SW 1271 (cell line): ENCODE measurements around the gene ATAD3A.
"Not testable (repeated sequence)": the region's sequence is repeated elsewhere in the genome, so short reads cannot be mapped to it uniquely, and the experiment has no call there.

Experiments used
- DNase-seq, 2 experiments: peaks; one replicate each; lab custom pipeline; 2025; lab: John Stamatoyannopoulos, UW

ATAD3A gene

DNA sequence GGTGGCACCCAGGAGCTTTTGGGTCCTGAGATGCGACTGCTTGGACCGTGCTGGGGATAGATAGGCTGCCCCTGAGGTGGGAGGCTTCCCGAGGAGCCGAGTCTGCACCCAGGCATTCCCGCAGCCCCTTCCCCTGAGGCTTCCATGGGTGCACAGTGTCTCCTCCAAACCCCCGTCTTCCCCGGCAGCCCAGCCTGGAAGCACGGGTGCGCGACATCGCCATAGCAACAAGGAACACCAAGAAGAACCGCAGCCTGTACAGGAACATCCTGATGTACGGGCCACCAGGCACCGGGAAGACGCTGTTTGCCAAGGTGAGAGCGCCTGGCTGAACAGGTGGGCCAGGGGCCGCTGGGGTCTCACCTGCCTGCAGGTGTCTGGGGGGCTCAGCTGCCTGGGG, 11.7 kb downstream of the ATAD3A start:
- DNase-seq: not testable (repeated sequence)

DNA sequence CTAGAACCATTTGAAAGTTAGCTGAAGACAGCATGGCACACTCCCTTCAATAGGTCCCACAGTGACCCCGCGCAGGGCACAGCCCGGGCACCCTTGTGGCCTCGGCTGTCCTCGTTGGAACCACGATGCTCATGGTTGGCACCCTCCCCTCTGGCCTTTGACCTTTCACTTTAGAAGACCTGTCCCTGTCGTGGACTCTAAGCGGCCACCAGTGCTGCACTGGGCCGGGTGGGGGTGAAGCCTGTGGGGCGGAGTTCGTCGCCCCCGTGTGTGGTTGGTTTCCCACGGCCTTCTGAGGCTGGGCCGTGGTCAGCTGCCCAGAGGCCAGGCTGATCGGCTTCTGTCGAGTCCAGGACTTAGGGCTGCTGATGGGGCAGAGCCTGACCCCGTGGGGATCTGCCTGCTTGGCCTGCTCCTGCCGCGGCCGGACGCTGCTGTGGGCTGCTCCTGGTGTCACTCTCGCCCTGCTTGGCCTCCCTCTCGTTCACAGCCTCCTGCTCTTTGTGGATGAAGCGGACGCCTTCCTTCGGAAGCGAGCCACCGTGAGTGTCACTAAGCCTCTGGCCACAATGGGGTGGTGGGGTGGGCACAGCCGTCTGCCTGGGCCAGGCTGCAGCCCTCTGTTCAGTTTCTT, 12.9 kb downstream of the ATAD3A start:
- not testable (repeated sequence) for DNase-seq

DNA sequence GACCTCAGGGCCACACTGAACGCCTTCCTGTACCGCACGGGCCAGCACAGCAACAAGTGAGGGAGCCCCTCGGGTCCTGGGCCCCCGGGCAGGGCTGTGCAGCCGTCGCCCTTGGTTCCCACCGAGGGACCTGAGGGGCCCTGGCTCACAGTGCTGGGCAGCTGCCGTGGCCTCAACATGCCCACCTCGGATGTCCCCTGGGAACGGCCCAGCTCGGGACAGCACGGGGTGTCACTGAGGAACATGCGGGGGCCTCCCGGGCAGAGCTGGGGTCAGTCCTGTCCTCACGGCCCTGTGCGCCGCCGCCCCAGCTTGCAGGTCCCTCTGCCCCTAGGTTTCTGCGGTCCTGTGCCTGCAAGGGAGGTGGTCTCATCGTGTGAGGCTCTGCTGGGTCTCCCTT, 14.5 kb downstream of the ATAD3A start:
- DNase-seq: not testable (repeated sequence)

DNA sequence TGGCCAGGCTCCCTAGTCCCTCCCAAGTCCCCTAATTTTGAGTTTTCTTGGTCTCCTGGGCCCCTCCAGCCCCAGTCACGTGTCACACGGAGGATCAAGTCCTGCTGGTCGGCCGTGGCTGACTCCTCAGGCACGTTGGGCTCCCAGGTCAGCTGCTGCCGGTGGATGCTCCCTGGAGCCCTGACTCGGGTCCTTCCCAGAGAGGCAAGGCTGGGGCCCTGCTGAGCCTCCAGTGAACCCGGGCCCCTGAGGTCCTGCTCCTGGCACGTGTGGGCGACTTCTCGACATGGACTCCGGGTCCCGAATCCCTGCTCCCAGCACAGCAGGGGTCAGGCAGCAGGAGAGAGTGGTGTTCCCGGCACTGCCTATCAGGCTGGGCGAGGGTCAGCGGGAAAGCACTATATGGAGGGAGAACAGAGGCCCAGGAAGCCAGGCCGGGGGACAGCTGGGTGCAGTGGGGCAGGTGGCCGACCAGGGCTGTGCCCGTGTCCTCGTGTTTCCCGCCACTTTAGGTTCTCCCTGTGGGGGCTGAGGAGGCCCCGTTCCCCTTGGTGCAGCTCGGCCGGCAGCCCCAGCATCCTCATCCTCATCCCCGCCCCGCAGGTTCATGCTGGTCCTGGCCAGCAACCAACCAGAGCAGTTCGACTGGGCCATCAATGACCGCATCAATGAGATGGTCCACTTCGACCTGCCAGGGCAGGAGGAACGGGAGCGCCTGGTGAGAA, 15.3 kb downstream of the ATAD3A start:
- DNase-seq: no peak

DNA sequence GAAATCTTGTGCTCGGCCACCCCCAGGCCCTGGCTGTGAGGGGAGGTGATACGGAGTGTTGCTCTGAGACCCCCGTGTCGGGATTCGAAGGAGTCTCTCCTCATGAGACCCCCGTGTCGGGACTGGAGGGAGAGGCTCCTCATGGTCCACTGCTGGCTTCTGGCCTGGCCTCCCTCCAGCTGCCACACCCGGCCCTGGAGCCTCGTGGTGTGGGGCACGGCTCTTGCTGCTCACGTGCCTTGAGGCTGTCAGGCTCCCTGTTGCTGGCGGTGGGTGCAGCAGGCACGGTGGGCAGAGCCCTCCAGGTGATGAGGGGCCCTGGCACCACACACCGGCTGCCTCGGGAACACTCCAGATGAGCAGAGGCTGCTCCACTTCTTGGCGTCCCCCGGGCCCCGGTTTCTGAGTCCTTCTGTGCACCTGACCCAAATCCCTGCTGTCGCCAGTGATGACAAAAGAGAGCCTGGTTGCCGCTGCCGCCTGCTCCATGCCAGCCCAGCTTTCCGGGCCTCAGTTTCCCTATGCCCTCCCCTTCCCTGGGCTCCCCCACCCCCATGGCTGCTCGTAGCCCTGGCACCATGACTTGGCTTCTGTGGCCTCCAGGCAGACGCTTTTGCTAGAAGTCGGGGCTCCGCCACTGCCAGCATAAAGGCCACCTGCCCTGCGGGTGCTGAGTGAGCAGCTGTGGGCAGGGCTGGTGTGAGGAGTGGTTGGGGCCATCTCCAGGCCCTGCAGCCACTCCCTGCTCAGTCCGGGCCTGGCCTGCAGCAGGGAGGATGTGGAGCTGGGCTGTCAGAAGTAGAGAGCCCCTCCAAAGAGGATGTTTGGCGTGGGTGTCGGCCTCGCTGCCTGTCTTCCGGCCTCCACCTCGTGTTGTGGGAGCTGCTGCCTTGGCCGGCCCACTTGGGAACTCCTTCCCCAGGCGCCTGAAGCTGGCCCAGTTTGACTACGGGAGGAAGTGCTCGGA, 16.6 kb downstream of the ATAD3A start:
- no peak for DNase-seq

DNA sequence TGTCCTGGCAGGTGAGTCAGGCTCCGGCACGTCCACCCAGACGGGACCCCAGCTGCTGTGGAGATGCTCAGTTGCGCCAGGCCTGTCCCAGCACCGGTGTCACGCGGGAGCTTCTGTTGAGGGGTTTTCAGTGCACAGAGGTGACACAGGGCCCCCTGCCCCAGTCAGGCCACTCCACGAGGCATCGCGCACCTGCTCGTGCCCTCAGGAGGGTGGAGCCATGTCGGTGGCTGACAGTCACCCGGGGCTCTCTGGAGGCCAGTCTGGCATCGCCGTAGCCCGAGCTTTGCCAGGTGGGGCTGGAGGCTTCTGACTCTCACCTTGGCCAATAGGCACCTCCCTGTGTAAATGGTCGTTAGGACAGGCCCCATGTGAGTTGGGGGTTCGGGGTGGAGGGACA, 17.4 kb downstream of the ATAD3A start:
- DNase-seq: no peak

DNA sequence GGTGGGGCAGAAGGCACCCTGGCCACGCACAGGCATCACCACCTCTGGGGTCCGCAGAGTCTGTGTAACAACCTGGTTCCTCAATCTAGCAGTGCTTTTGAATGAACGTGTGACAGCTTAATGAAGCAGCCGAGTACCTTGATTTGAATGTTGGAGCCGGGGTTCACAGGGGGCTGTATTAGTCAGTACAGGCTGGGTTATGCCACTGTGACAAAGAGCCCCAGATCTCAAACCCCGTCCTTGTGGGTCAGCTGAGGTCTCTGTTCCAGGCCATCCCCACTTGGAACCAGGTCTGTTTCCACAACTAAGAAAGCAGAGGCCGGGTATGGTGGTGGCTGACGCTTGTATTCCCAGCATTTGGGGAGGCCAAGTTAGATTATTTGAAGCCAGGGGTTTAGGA, 18.0 kb downstream of the ATAD3A start:
- DNase-seq: no peak

DNA sequence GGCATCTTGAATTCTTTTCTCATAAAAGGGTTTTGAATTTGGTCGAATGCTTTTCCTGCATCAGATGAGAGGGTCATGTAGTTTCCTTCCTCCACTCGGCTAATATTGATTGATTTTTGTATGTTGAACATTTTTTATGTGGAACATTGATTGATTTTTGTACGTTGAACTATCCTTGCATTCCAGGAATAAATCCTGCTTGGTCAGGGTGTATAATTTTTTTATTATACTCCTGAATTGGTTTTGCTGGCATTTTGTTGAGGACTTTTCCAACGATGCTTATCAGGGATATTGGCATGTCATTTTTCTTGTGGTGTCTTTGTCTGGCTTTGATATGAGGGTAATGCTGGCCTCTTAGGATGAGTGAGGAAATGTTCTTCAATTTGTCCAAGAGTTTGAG, 20.0 kb downstream of the ATAD3A start:
- DNase-seq: no peak

DNA sequence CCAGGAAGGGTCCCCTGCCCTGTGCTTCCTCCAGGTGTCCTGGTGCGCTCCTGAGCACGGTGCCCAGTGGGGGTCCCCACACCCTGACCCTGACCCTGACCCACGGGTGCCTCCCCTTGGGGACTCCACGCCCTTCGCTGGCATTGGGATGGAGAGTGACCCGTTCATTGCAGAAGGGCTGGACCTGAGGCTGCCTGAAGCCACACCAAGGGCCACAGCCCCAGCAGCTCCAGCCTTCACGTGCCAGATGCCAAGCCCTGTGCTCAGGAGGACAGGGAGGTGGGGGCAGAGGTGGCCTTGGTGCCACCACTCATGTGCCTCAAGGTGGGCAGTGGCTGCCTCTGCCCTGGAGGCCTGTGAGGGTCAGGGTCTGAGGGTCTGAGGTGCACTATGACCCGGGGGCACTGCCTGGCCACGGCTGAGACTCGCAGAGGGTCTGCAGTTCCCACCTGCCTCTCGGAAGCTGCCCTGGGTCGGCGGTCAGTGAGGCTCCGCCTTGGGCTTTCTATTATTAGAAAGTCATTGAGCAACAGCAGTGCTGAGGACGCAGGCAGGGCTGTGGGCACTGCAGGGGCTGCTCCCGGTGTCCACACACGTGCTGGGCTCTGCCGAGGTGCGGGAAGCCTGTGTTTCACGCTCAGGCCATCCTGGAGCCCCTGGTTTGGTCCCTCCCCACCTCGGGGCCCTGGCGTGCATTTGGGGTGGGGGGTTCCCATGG, 21.4 kb downstream of the ATAD3A start:
- not testable (repeated sequence) for DNase-seq

DNA sequence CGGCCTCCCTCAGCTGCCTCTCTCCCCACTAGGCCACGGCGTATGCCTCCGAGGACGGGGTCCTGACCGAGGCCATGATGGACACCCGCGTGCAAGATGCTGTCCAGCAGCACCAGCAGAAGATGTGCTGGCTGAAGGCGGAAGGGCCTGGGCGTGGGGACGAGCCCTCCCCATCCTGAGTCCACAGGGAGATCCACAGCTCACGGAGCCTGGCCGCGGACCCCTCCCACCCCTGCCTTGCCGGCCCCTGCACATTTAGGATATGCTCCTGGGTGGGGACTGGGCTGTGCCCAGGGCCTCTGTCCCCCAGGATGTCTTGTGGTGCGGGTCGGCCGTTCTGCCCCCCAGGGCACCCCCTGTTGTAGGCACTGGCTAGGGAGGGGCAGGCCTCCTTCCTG, 21.9 kb downstream of the ATAD3A start:
- DNase-seq: not testable (repeated sequence)

DNA sequence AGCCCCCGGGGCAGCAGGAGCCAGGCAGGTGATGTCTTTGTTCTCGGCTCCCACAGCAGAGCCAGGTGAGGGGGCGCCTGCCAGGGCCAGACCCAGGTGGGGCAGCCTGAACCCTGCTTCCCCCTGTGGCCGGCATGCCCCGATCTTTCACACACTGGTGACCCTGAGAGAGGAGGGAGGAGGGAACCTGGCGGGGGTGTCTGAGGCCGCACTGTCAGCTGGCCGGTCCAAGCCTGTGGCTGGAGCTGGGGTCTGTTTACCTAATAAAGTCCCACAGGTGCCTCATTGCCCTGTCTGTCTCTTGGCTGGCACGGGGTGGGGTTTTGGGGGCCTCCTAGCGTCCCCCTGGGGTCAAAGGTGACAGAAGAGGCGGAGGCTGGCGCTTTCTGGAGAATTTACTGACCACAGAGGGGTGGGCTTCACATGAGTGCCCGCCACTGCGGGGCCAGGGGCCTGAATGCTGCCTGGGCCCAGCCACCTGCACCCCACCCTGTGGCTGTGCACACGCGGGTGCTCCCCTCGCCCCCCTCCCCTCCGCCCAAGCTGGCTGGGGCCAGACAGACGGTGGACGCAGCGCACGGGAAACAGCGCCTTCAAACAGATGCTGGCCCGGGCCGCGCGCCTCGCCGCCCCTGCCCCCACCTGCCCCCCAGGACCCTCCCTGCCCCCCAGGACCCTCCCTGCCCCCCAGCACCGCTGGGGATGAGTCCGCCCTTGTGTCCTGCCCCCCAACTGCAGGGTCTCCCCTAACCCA, 22.6 kb downstream of the ATAD3A start:
- DNase-seq: no peak

DNA sequence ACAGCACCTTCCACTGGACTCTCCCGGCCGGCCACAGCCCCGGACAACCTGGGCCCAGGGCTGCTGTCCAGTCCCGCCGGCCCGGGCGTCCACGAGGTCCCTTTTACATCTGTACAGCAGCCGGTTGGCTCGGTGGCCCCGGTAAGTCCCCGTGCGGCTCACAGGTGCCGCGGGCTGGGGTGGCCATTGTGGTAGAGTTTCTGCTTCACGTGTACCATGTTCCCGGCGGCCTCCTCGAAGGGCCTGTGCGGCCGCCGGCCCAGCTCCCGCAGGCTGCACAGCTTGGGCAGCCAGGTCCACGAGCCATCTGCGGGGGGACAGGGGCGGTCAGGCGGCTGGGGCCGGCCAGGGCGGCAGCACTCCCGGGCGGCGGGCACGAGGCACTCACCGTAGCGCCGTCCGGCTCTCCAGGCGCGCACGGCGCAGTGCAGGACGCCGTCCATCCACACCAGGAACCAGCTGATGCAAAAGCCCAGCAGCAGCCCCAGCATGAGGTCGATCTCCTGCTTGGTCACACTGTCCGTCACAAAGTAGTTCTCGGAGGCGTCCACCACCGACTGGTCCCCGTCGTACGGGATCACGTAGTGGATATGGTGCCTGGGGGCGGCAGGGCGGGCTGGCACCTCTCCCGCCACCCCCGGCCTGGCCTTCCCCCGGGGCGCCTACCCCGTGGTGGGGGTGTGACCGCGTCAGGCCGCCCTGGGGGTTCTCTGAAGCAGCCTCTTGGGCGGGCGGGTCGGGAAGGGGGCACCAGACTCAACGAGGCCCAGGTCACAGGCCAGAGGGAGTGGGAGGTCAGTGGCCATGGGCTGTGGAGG, 23.4 kb downstream of the ATAD3A start:
- DNase-seq: no peak

DNA sequence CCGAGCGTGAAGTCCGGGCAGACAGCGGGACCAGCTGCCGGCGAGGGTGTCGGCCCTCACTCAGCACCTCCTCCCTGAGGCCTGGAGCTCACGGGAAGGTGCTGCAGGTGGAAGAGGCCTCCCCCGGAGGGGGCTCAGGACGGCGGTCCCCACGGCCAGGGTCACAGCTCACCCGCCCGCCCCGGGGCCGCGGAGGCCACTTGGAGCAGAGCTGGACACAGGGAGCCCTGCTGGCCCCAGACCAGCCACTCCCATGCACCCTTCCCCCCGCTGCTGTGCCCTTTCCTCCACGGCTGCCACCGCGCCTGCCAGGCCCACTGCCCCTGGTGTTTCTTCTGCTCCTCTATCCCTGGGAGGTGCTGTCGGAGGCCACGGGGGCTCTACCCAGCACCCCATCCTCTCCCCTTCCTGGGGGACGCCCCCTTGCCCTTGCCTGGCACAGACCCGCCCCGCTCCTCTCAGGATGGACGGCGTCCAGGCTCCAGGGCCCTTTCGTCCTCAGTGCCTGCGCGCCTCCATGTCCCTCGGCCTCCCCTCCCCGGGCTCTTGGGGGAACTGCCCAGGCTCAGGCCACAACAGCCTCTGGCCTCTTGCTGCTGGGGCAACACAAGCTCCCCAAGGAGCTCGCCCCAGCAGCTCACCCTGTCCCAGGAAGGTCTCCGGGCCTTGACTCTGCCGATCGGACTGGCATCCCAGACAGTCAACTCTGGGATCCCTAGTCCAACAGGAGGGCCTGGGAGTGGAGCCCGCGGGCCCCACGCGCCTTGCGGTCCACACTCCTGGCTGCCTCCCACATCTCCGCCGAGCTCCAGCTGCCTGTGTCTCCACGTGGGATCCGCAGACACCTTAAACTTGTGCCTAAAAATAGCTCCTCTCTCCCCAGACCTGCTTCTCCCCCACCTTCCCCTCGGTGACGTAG, 24.3 kb downstream of the ATAD3A start:
- DNase-seq: no peak

DNA sequence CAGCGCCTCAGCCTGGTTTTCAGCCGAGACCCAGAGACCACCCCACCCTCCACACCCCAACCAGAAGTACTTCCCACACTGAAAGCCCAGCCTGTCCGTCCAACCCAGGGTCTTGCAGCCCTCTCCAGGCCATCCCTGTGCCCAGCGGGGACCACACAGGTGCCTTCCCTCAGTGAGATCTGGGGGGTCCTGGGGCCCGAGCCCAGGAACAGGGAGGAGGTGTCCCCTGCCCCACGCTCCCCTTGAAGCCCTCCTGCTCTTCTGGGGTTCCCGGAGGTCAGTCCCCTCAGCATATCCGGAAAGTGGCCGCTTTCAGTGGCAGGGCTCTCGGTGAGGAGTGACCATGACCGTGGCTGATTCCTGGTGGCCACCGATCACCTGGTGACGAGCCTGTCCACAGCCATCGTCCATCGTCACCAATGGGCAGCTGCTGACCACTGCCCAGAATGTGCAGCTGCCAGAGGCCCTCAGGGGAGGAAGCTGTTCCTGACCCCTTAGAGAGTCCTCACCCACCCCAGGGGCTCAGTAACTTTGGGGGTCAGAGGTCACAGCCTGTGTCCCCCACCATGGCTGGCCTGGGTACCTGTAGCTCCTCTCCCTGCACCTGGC, 25.1 kb downstream of the ATAD3A start:
- no peak for DNase-seq

DNA sequence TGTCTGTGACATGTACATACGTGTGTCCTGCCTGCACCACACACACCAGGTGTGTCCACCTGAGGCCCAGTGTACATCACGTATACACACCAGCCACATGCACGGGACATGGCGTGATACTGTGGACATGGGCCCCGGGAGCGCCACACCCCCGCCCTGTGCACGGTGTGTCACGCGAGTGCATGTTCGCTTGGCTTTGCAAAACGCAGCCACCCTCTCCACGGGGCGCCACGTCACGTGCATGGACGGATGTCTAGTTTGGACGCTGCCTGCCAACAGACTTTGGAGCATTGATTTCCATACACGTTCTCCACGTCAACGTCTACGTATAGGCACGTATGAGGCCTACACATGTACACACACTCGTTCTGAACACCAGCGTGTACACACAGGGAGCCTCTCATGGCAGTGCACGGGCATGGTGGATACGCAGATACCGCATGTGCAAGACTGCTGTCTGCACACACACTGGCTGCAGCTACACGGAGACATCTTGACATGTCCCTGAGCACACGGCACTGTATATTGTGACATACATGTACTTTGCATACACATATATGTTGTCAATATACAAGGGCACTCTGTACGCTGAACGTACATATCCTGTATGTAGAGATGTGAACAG, 25.8 kb downstream of the ATAD3A start:
- DNase-seq: no peak

DNA sequence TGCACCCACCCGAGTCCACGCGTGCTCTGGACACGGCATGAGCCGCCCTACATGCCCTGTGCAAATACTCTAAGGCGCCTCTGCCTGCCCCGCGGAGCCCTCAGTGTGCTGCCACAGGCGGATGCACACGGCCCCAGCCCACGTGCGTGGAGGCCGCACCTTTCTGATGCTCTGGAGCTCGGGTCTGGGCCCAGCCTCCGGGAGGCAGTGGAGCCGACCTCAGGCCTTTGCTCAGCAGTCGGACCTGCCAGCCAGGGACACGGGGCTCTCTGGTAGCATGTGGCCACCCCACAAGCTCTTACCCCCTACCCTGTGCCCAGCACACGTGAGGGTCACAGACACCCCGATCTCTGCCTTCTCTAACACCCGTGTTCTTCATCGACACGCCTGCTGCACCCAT, 26.4 kb downstream of the ATAD3A start:
- DNase-seq: no peak

DNA sequence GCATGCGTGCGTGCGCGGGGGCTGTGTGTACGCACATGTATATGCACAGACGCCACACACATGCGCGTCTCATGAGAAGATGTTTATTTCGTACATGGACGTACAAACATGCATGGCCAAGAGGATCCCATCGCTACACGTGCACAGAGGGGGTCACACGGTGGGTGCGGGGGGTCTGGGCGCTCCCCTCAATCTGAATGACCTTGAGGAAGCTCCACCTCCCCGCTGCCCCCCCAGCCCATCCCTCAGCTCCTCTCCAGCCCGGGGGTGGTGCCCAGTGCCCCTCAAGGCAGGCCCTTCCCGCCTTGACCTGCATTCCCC, 27.0 kb downstream of the ATAD3A start:
- no peak for DNase-seq

DNA sequence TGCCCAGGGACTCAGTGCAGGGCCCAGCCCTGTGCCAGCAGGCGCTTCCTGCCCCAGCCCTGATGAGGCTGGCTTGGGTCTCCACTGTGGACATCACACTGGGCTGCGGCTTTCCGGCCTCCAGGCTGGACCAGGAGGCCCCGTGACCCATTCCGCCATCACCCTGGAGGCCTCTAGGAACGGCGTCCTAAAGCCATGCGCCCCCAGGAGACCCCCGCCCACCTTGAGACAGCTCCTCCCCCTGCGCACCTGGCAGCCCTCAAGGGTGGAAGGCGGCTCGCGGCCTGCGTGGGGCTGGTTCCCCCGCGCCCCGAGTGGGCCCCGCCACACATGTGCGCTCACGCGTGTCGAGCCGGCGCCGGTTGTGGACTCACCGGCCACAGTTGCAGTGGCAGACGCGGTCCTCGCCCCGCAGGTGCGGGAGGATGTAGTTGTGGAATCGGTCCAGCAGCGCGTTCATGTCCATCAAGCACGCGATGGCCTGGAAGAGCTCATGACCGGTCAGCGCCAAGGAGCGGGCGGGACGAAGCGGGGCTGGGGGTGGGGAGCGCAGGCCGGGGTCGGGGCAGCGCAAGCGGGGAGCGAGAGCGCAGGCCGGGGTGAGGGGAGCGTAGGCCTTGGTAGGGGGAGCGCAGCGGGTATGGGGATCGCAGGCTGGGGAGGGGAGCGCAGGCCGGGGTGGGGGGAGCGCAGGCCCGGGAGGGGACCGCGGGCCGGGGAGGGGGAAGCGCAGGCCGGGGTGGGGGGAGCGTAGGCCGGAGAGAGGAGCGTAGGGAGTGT, 27.5 kb downstream of the ATAD3A start:
- DNase-seq: no peak
